ENCODE data around the gene IQCE. TPM values are rescaled to one million over a fixed set of nuclear protein-coding genes. Genes with fewer than 3 reads are reported as not detected.

Gene IQCE
- total RNA-seq, 1 experiment from 2014 or later = 44.8 TPM

- H3K4me1 ChIP-seq (ENCODE audit: control insufficient read depth, insufficient read depth, low read length) = peaks cover 6% of the 10 kb centered on the region; the same call in 1 of the 2 replicates
- intact Hi-C loops (cut with micrococcal nuclease; ENCODE audit: unreplicated experiment) (no loop called here), in situ Hi-C loops (cut with HindIII; ENCODE audit: low pct_unique_long_range_greater_than_20kb, low sequenced_read_pairs) (no loop called here)
- no peaks in the 10 kb centered on the region; the same call in 1 of the 2 replicates for H3K36me3 ChIP-seq (ENCODE audit: control insufficient read depth, insufficient read depth, low read length)
- POLR2A ChIA-PET = no interaction called here
- no peaks in the 10 kb centered on the region for H3K27me3 ChIP-seq (ENCODE audit: control insufficient read depth, insufficient read depth, low read length)
- TF ChIP-seq TCF7L2 (IDR thresholded peaks at IDR 0.05; ENCODE audit: low read depth, low read length) = no peak
- TF ChIP-seq SIN3A (IDR thresholded peaks at IDR 0.05; ENCODE audit: borderline replicate concordance, insufficient read depth, low read depth, low read length) = no peak
- no peak; the same call in 1 of the 2 replicates for TF ChIP-seq CTCF (IDR thresholded peaks at IDR 0.05)
- TF ChIP-seq POLR2AphosphoS5 (IDR thresholded peaks at IDR 0.05; ENCODE audit: low read depth, low read length) = no peak
- TF ChIP-seq REST (IDR thresholded peaks at IDR 0.05; ENCODE audit: insufficient read depth in 1 of 2, low read depth in 2 of 2, low read length in 1 of 2) = no peak
- CTCF ChIA-PET = no interaction called here
- no peak overlapping the region for H3K4me3 ChIP-seq (ENCODE audit: low read depth in 2 of 2, low read length in 2 of 2)
- no TSS peak for BruUV-seq (replicated peaks)
- no peaks in the 10 kb centered on the region for H3K9me3 ChIP-seq (ENCODE audit: control insufficient read depth, insufficient read depth, low read depth, low read length)
- DNase-seq (ENCODE audit: low read depth, low spot score) = no peak
- H3K27ac ChIP-seq (ENCODE audit: low read length) = no peak overlapping the region
- ATAC-seq = peak; percentile 78; the same call in 1 of the 2 replicates
Observed at GRCh38 chr7:2567679-2568278, 9.0 kb downstream of the IQCE start.

- Histone ChIP-seq H3K4me1 (ENCODE audit: control insufficient read depth, insufficient read depth, low read length) (peaks cover 6% of the 10 kb centered on the region; the same call in 1 of the 2 replicates), H3K27ac (ENCODE audit: low read length) (no peak overlapping the region), H3K4me3 (ENCODE audit: low read depth in 2 of 2, low read length in 2 of 2) (no peak overlapping the region), H3K27me3 (ENCODE audit: control insufficient read depth, insufficient read depth, low read length) (no peaks in the 10 kb centered on the region), H3K9me3 (ENCODE audit: control insufficient read depth, insufficient read depth, low read depth, low read length) (no peaks in the 10 kb centered on the region), H3K36me3 (ENCODE audit: control insufficient read depth, insufficient read depth, low read length) (no peaks in the 10 kb centered on the region; the same call in 1 of the 2 replicates)
- ChIA-PET POLR2A (no interaction called here), CTCF (no interaction called here)
- ATAC-seq (no peak), DNase-seq (ENCODE audit: low read depth, low spot score) (no peak)
- TF ChIP-seq POLR2AphosphoS5 (IDR thresholded peaks at IDR 0.05; ENCODE audit: low read depth, low read length) (no peak), SIN3A (IDR thresholded peaks at IDR 0.05; ENCODE audit: borderline replicate concordance, insufficient read depth, low read depth, low read length) (no peak), CTCF (IDR thresholded peaks at IDR 0.05) (no peak), REST (IDR thresholded peaks at IDR 0.05; ENCODE audit: insufficient read depth in 1 of 2, low read depth in 2 of 2, low read length in 1 of 2) (no peak), TCF7L2 (IDR thresholded peaks at IDR 0.05; ENCODE audit: low read depth, low read length) (no peak)
- no TSS peak for BruUV-seq (replicated peaks)
- intact Hi-C loops (cut with micrococcal nuclease; ENCODE audit: unreplicated experiment) = no loop called here
- in situ Hi-C loops (cut with HindIII; ENCODE audit: low pct_unique_long_range_greater_than_20kb, low sequenced_read_pairs) = no loop called here
Observed at GRCh38 chr7:2568521-2569223, 9.9 kb downstream of the IQCE start.
